A673 (cell line): ENCODE data around the gene B3GALT2. TPM values are rescaled to one million over a fixed set of nuclear protein-coding genes. Genes with fewer than 3 reads are reported as not detected.

Experiments used
- BruUV-seq: library from RNA; stranded (reverse); fragments of 400-500 nt; replicated peaks from 2 replicates; lab custom pipeline; 2021; lab: Mats Ljungman, UMichigan
- CTCF ChIA-PET: fragments of 300-600 bp; sonication (Branson Sonifier 250); formaldehyde crosslinking; loops from one replicate; lab custom pipeline; 2022; ENCODE audit warnings: antibody characterized with exemption; lab: Charles Lee
- POLR2A ChIA-PET: fragments of 300-600 bp; sonication (Branson Sonifier 250); formaldehyde crosslinking; loops from one replicate; lab custom pipeline; 2022; ENCODE audit warnings: antibody characterized with exemption; ENCODE audit not compliant: low non-redundant PET; lab: Charles Lee
- DNase-seq: peaks from one replicate; pipeline ENCODE4 v3.0.0-alpha.2; 2015; ENCODE audit warnings: low spot score
- H3K27ac ChIP-seq: fragments of 200-600 bp; sonication (generic); 2 replicates; pipeline ENCODE4 v1.5.1; 2016; ENCODE audit warnings: mixed run types, low read depth, mild to moderate bottlenecking, mixed read lengths, antibody characterized with exemption, low read length; ENCODE audit not compliant: poor library complexity, severe bottlenecking
- H3K27me3 ChIP-seq: fragments of 200-600 bp; sonication (generic); replicated peaks from 2 replicates; pipeline ENCODE4 v1.6.1; 2017; ENCODE audit warnings: mixed run types, low read depth, mild to moderate bottlenecking, mixed read lengths, antibody characterized with exemption, low read length; ENCODE audit not compliant: insufficient read depth, poor library complexity
- H3K36me3 ChIP-seq: fragments of 200-600 bp; sonication (generic); 2 replicates; pipeline ENCODE4 v1.6.1; 2016; ENCODE audit warnings: mixed run types, mild to moderate bottlenecking, mixed read lengths, antibody characterized with exemption, low read length; ENCODE audit not compliant: insufficient read depth, poor library complexity, severe bottlenecking
- H3K4me1 ChIP-seq: fragments of 200-600 bp; sonication (generic); 2 replicates; pipeline ENCODE4 v1.6.1; 2017; ENCODE audit warnings: mixed run types, mild to moderate bottlenecking, mixed read lengths, antibody characterized with exemption, low read length; ENCODE audit not compliant: insufficient read depth, poor library complexity, severe bottlenecking
- H3K4me3 ChIP-seq: fragments of 200-600 bp; sonication (generic); 2 replicates; pipeline ENCODE4 v1.5.1; 2016; ENCODE audit warnings: low read depth, mixed run types, mild to moderate bottlenecking, mixed read lengths, low read length; ENCODE audit not compliant: poor library complexity, severe bottlenecking
- H3K9me3 ChIP-seq: fragments of 200-600 bp; sonication (generic); 2 replicates; pipeline ENCODE4 v1.6.1; 2016; ENCODE audit warnings: mixed run types, low read depth, mild to moderate bottlenecking, mixed read lengths, antibody characterized with exemption, low read length; ENCODE audit not compliant: poor library complexity, severe bottlenecking
- EZH2 ChIP-seq: fragments of 200-600 bp; sonication (generic); IDR thresholded peaks from 2 replicates; pipeline ENCODE4 v1.6.1; 2017; ENCODE audit warnings: borderline replicate concordance, low read depth, mild to moderate bottlenecking, mixed read lengths, antibody characterized with exemption, low read length; ENCODE audit not compliant: poor library complexity, severe bottlenecking
- intact Hi-C: fragments of 100-400 bp; cut with micrococcal nuclease; formaldehyde crosslinking; loops from one replicate; pipeline ENCODE4 v1.10.0; 2022; ENCODE audit not compliant: unreplicated experiment
- total RNA-seq: library from RNA; stranded (reverse); gene quantifications from 2 replicates; pipeline ENCODE4 v1.2.3, GENCODE V29; 2021
- TF ChIP-seq, protein P1 (sequence below): fragments of 300-800, 200-600 bp; sonication (generic); conservative IDR thresholded peaks from 2 replicates; pipeline ENCODE4 v1.5.1; 2017; ENCODE audit warnings: low read depth, mild to moderate bottlenecking, antibody characterized with exemption, low read length, moderate library complexity, mixed read lengths

B3GALT2 gene
- total RNA-seq, 1 experiment from 2014 or later: 0.39 TPM

DNA sequence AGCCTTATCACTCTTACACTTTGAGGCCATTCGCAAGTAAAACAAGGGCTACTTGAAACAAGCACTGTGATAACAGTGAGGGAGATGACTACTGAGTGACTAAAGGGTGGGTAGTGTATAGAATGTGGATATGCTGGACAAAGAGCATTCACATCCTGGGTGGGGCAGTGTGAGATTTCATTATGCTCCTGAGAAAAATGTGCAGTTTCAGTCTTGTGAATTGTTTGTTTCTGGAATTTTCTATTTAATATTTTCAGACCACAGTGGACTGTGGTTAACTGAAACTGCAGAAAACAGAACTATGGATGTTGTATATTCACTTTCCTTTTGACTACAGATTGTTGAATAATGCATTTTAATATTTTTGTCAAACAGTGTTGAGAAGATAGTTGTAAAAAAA is 25.1 kb upstream of the B3GALT2 start:
- BruUV-seq: no TSS peak
- intact Hi-C loops: no loop called here
- TF ChIP-seq, protein P1, sequence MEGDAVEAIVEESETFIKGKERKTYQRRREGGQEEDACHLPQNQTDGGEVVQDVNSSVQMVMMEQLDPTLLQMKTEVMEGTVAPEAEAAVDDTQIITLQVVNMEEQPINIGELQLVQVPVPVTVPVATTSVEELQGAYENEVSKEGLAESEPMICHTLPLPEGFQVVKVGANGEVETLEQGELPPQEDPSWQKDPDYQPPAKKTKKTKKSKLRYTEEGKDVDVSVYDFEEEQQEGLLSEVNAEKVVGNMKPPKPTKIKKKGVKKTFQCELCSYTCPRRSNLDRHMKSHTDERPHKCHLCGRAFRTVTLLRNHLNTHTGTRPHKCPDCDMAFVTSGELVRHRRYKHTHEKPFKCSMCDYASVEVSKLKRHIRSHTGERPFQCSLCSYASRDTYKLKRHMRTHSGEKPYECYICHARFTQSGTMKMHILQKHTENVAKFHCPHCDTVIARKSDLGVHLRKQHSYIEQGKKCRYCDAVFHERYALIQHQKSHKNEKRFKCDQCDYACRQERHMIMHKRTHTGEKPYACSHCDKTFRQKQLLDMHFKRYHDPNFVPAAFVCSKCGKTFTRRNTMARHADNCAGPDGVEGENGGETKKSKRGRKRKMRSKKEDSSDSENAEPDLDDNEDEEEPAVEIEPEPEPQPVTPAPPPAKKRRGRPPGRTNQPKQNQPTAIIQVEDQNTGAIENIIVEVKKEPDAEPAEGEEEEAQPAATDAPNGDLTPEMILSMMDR: no peak
- TF ChIP-seq EZH2: no peak
- ChIA-PET POLR2A (no interaction called here), CTCF (no interaction called here)
- Histone ChIP-seq H3K9me3 (peaks cover 9% of the 10 kb centered on the region), H3K27me3 (no peaks in the 10 kb centered on the region), H3K4me3 (no peak overlapping the region), H3K36me3 (peaks cover 32% of the 10 kb centered on the region), H3K27ac (no peak overlapping the region), H3K4me1 (peaks cover 4% of the 10 kb centered on the region)
- DNase-seq: no peak

DNA sequence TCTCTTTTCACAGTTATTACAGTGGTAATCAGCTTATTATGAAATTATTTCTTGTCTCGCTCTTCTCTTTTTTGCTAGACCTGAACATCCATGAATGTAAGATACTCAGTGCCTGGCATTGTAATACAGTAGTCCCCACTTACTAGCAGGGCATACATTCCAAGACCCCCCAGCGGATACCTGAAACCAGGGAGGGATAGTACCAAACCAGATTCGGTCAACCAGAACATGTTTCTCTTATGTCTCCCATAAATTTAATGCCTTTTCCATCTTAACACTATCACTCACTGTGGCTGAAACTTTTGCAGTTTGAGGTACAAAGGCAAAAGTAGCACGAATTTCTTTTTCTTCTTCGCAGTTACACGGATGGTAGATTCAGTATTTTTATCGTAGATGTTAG is 24.6 kb upstream of the B3GALT2 start:
- intact Hi-C loops: no loop called here
- no peak for DNase-seq
- Histone ChIP-seq H3K27ac (no peak overlapping the region), H3K4me1 (no peaks in the 10 kb centered on the region), H3K9me3 (peaks cover 12% of the 10 kb centered on the region), H3K36me3 (peaks cover 35% of the 10 kb centered on the region), H3K4me3 (no peak overlapping the region), H3K27me3 (no peaks in the 10 kb centered on the region)
- BruUV-seq: no TSS peak
- TF ChIP-seq, protein P1: no peak
- no peak for TF ChIP-seq EZH2
- POLR2A ChIA-PET: no interaction called here
- CTCF ChIA-PET: no interaction called here

DNA sequence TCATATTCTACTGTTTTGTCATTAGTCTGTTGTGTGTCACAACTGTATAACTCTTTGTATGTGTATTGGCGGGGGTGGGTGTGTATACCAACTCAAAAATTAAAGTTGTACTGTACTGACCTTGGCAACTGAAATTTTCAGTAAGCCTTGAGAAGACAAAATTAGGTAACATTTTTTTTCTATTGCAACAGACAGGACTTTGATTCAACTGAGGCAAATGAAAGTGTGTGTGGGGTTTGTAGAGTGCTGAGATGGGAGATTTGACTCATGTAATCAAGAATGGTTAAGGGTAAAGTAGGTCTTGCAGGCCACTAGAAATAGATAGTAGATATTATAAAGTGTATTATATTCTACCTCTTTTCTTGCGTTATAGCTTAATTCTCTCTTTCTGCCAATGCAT is 14.6 kb upstream of the B3GALT2 start:
- Histone ChIP-seq H3K4me3 (no peak overlapping the region), H3K4me1 (peaks cover 5% of the 10 kb centered on the region), H3K36me3 (peaks cover 1% of the 10 kb centered on the region), H3K9me3 (no peaks in the 10 kb centered on the region), H3K27ac (no peak overlapping the region), H3K27me3 (no peaks in the 10 kb centered on the region)
- POLR2A ChIA-PET: no interaction called here
- DNase-seq: no peak
- no peak for TF ChIP-seq EZH2
- TF ChIP-seq, protein P1: no peak
- intact Hi-C loops: no loop called here
- no TSS peak for BruUV-seq
- CTCF ChIA-PET: no interaction called here
